Frontal cortex (tissue), 4 donors: ENCODE measurements around the gene ENTHD1. TPM values are rescaled to one million over a fixed set of nuclear protein-coding genes. Genes with fewer than 3 reads are reported as not detected.

Source experiments
- DNase-seq, 2 donors: peaks; one replicate each; pipeline ENCODE4 v3.0.0; 2012; ENCODE audit warnings: low spot score in 2 of 2
- FAIRE-seq: peaks from 2 replicates; lab custom pipeline; 2012; peaks lifted over from hg19 to GRCh38; lab: Jason Lieb, UNC
- total RNA-seq: library from RNA; depleted of rRNA; stranded (reverse); fragments of >200 nt; gene quantifications from one replicate; pipeline ENCODE4 v1.2.3, GENCODE V29; 2014
- donor health status: control.
- donor health status: control.
- donor health status: control.

The ENTHD1 gene
- total RNA-seq, 1 donor from 2014 or later: under 0.01 TPM

DNA sequence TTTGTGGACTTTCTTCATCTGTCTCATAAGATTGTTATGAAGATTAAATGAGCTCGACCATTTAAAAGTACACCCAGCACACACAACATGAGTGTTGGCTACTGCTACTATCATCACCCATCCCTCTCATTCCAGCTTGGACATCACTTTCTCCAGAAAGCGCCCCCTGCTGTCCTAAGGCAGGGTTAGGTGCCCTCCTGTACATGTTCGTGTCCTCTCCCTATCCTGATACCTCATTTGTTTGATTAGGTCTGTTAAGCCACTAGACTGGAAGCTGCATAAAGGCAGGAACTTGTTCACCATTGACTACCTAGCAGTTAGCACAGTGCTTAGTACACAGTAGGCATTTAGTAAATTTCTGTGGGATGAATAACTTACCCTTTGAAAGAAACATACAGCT lies 85.5 kb downstream of the ENTHD1 start:
- no peak for DNase-seq
- FAIRE-seq: no peak

- DNase-seq (no peak), FAIRE-seq (no peak)
Observed at GRCh38 chr22:39806109-39806508, 87.5 kb downstream of the ENTHD1 start.

GRCh38 chr22:39805117-39805516 lies 88.4 kb downstream of the ENTHD1 start:
- no peak for FAIRE-seq
- no peak for DNase-seq

DNA sequence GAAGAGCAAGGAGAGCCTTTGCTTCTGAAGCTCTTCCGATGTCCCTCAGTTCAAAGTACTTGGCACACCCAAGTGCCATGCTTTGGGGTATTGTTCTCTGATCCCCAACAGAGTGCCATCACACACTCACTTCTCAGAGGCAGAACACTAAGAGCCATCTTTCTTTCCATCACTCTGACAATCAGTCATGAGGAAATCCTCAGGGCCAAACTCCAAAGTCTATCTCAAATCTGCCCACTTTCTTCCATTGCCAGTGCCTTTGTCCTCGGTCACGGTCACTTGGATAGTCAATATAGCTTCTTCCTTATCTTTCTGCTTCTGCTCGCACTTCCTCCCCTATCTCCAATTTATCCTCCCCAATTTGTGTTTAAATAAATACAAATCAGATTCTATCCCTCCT lies 90.9 kb downstream of the ENTHD1 start:
- FAIRE-seq: no peak
- no peak for DNase-seq

DNA sequence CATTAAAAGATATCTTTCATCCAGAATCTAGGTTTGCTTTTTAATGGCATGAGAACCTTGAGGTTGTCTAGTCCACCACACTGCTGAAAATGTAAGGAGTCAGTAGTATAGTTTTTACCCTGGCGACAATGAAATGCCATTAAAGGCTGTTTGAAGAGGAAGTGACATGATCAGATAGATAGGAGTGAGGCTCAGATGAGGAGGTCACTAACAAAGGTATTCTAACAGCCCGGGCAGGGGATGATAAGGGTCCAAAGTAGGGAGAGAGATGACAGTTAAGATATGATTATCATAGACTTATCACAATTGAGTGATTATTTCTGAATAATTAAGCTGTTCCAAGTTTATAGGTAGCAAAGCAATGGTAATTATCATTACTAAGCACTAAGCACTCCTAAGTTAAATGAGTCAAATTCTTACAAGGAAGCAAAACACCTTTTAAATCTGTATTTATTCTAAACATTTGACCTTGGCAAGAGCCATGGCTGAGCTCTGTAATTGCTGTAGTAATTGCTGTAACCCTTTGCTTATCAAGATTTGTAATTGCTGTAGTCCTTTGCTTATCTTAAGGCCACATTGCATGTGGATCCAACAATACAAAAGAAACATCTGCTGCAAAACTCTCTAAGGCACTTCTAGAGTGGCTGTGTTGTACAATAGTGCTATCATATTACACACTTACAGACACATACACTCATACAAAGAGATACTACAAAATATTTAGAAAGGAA lies 92.6 kb downstream of the ENTHD1 start:
- DNase-seq (no peak), FAIRE-seq (no peak)

GRCh38 chr22:39797528-39798147 lies 95.9 kb downstream of the ENTHD1 start:
- DNase-seq (no peak), FAIRE-seq (no peak)

- FAIRE-seq: no peak
Observed at GRCh38 chr22:39789788-39790187, 103.8 kb downstream of the ENTHD1 start.

GRCh38 chr22:39785232-39785631 lies 108.3 kb downstream of the ENTHD1 start:
- FAIRE-seq: no peak
- no peak for DNase-seq

More at GRCh38 chr22:39789788-39790187, 103.8 kb downstream of the ENTHD1 start:
- DNase-seq: no peak

DNA sequence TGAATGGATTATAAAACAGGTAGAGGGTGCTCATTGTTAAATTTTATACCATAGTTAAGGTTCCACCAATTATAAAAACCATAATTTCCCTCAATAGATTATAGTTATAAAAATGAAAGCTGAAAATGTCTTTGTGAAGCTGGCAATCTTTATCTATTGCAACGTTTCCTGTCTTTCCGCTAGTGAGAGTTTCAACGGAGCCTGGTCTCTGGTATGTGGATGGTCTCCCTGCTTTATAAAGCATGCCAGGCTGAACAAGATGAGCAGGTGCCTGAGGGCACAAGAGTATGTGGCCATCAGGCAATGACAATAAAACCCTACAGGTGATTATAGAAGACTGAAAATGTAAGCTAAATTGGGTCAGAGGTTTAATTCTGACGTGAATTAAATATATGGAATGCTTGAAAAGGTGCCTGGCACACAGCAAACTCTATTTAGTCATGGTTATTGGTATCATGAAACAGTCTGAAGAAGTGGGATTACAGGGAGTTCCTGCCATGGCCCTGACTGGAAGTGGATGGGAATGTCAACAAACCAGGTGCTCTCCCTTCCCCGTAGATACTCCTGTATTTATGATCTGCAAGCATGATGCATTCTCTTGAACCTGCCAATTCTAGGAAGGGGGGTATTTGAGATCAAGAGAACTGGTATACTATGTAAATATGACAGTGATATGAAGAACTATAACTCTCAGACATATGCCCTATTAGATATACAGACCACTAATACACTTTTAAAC lies 115.7 kb downstream of the ENTHD1 start:
- FAIRE-seq: no peak
- no peak for DNase-seq

- DNase-seq (no peak), FAIRE-seq (no peak)
Observed at GRCh38 chr22:39776295-39777009, 117.1 kb downstream of the ENTHD1 start.

DNA sequence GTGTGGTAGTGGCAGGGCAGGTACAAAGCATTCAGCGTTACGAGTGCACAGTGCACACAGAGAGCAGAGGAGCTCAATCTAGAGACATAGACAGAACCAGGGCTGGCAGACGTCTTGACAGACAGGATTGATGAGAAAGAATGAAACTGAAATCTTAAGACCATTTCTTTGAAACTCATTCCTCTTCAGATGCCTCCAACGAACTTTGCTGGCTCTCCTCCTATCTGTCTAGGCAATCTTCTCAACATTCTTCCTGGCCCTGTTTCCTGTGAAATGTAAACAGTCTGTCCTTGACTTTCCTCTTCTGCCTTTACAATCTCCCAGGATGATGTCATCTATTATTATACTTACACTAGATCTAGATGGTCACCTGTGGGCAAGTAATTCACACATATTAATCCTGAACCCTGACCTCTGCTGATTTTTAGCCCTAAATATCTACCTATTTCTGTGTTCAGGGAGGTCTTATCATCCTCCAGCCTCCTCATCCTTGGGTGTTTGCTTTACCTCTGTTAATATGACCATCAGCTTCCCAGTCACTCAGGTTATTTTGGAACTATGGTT lies 119.5 kb downstream of the ENTHD1 start:
- no peak for FAIRE-seq

GRCh38 chr22:39773503-39773902 lies 120.1 kb downstream of the ENTHD1 start:
- DNase-seq: no peak

More for the DNA sequence above, 119.5 kb downstream of the ENTHD1 start:
- no peak for DNase-seq

DNA sequence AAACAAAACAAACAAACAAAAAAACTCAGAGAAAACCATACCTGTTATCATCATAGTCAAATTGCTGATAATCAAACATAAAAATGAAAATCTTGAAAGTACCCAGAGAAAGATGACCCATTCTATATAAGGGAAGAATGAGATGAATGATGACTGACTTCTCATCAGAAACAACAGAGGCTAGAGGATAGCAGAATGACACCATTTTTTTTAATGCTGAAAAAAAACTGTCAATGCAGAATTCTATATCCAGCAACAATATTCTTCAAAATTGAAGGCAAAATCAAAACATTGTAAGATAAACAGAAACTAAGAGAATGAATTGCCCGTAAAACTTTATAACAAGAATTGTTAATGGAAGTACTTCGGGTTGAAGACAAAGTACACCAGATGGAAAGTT lies 122.1 kb downstream of the ENTHD1 start:
- DNase-seq (no peak), FAIRE-seq (no peak)

More at GRCh38 chr22:39773503-39773902, 120.1 kb downstream of the ENTHD1 start:
- no peak for FAIRE-seq

GRCh38 chr22:39765661-39766060 lies 127.9 kb downstream of the ENTHD1 start:
- DNase-seq: no peak
- FAIRE-seq: no peak

DNA sequence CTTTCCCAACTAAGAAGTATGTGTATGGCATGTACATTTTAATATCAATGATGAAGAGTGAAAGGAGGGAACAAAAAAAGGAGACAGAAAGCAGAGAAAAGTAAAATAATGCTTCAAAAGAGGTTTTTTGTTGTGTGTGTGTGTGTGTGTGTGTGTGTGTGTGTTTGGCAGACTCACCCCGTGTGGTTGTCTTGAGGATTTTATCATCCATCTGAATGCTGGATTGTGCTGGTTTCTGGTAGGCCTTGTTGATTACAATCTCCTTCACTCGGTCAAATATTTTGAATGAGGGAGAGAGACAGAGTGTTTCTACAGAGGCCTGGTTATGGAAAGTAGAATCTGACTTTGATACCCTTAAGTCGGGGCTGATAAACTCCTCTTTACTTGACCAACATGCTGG lies 128.5 kb downstream of the ENTHD1 start:
- no peak for DNase-seq
- no peak for FAIRE-seq

DNA sequence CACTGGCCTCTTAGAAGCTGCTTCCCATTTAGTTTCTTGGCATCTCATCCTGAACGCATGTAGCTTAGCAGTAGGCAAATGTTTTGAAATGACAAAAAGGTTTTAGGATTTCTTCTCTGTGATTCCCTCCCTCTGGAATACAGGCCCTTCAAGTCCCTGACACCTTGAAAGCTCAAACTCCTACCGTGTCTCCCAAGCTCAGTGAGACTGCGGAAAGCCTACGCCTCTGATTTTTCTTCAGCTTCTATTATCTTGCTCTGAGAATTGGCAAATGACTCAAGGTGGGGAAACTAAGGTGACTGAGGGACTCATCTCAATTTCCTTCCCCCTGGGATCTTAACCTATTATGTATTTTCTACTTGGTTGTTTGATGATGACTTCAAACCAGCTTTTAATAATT lies 130.3 kb downstream of the ENTHD1 start:
- no peak for FAIRE-seq

GRCh38 chr22:39750759-39751158 lies 142.8 kb downstream of the ENTHD1 start:
- DNase-seq (no peak), FAIRE-seq (no peak)

More for the DNA sequence above, 130.3 kb downstream of the ENTHD1 start:
- DNase-seq: no peak

GRCh38 chr22:39748877-39749276 lies 144.7 kb downstream of the ENTHD1 start:
- FAIRE-seq (no peak), DNase-seq (no peak)

GRCh38 chr22:39746600-39747262 lies 146.8 kb downstream of the ENTHD1 start:
- FAIRE-seq (no peak), DNase-seq (no peak)
